Measurements from ENCODE around the gene FGL2.
"Not testable (repeated sequence)": the region's sequence is repeated elsewhere in the genome, so short reads cannot be mapped to it uniquely, and the experiment has no call there.

FGL2 gene

DNA sequence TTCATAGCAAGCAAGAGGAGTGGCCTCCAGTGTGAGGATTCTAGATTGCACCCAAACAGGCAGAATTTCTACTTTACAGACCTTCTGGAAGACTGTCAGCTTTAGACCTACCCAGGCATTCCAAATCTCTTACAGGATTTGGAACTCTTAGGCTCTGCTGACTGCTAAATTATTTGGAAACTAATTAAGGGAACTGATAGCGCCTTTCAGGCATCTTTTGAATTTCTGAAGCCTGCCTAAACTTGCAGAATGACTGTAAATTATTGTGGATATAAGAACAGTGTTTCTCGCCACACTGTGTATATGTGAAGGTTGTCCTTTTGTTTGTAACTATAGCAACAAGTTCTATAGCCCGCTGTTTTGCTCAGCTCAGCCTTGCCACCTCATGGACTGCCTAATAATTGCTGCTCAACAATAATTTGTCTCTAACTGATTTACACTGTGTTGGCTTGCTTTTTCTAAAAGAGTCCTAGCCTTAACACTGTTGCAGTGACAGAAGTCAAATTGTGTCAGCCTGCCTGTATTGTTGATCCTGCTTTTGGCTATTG, 44.6 kb downstream of the FGL2 start:
- not testable (repeated sequence) for DNase-seq

DNA sequence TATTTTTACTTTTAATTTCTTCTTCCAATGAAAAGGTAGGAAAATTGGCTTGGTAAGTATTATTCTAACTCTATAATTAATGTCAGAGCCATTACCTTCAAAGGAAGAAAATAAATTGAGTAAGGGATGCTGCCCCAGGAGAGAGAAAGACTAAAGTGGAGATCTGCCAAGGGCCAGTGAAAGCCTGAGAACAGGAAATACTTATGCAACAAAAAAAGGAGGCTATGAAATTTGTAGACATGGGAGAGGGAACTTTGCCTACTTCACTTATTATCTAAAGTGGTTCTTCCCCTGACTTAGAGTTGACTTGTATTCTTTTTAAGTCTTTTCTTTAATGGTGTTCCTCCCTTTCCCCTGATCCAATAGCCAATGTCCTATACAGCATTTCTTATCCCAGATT, 47.4 kb downstream of the FGL2 start:
- not testable (repeated sequence) for DNase-seq
